ENCODE measurements around the gene BAZ1A.
A peak's percentile ranks its signal among the peaks of the same experiment; 100 is the strongest.

The BAZ1A gene

DNA sequence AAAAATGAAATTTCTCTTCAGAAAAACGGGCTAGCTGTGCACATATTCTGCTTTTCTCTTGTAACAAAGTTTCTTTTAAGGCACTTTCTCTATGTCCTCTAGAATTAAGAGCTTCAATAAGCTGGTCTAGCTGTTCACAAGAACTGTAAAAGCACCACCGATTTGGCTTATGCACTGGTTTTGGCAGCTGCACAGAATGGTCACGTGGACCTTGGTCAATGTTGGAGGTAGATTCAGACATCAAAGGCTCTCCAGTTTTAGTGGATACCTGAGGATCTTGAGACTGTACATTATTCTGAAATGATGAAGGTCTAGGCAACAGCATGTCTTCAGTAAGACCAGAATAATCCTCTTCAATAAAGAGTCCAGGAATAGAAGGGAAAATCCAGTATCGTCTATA is 99.2 kb downstream of the BAZ1A start:
- TF ChIP-seq, protein P1, sequence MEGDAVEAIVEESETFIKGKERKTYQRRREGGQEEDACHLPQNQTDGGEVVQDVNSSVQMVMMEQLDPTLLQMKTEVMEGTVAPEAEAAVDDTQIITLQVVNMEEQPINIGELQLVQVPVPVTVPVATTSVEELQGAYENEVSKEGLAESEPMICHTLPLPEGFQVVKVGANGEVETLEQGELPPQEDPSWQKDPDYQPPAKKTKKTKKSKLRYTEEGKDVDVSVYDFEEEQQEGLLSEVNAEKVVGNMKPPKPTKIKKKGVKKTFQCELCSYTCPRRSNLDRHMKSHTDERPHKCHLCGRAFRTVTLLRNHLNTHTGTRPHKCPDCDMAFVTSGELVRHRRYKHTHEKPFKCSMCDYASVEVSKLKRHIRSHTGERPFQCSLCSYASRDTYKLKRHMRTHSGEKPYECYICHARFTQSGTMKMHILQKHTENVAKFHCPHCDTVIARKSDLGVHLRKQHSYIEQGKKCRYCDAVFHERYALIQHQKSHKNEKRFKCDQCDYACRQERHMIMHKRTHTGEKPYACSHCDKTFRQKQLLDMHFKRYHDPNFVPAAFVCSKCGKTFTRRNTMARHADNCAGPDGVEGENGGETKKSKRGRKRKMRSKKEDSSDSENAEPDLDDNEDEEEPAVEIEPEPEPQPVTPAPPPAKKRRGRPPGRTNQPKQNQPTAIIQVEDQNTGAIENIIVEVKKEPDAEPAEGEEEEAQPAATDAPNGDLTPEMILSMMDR (IDR thresholded peaks at IDR 0.05; ENCODE audit: low read depth, low read length, missing control alignments): no peak
- no peak for DNase-seq (ENCODE audit: low read depth)
- no peak overlapping the region for H3K4me3 ChIP-seq (ENCODE audit: low read depth, low read length)

DNA sequence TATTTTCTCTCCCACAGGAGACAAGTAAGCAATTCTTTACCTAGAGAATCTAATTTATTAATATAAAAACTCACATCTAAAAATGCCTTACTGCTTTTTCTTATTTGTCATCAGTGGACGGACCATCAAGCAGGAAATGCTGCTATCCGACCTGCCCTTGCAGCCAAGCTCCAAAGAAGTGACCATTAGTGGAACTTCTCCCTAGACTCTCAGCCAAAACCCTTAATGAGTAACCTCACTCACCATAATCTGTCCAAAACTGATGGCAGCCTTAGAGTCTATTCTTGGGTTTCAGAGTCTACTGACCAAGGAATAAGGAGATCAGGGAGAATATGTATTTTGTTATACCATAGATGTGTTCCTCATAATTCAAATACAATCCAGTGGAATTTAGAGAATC is 99.8 kb downstream of the BAZ1A start:
- TF ChIP-seq, protein P1 (IDR thresholded peaks at IDR 0.05; ENCODE audit: low read depth, low read length, missing control alignments): no peak
- no peak for DNase-seq (ENCODE audit: low read depth)
- H3K4me3 ChIP-seq (ENCODE audit: low read depth, low read length): no peak overlapping the region

DNA sequence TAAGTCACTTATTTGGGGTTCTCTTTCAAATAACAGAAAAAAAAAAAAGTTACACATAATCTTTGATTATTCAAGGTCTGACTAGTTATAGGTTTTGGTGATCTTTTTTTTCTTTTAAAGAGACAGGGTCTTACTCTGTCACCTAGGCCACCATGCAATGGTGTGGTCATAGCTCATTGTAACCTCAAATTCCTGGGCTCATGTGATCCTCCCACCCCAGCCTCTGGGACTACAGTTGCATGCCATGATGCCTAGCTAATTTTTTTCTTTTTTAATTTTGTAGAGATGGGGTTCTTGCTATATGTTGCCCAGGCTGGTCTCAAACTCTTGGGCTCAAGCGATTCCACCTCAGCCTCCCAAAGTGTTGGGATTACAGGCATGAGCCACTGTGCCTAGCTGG is 104.3 kb downstream of the BAZ1A start:
- H3K4me3 ChIP-seq (ENCODE audit: low read depth, low read length): no peak overlapping the region
- DNase-seq (ENCODE audit: low read depth): no peak
- TF ChIP-seq, protein P1 (IDR thresholded peaks at IDR 0.05; ENCODE audit: low read depth, low read length, missing control alignments): no peak

DNA sequence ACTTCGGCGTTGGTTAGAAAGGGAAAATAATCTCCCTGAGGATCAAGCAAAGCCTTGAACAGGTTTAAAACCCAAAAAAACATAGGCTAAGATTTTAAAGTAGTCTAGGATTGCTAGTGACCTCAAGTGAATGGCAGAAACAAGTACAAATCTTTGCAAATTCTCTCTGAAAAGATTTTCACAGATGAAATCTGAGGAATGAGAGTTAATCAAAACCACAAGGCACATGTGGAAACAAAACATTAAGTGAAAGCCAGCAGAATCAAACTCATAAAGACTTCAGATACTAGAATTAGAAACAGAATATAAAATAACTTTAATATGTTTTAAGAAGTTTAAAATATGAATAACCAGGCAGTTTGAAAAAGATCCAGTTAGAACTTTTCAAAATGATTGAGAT is 108.6 kb downstream of the BAZ1A start:
- TF ChIP-seq, protein P1 (IDR thresholded peaks at IDR 0.05; ENCODE audit: low read depth, low read length, missing control alignments): no peak
- no peak overlapping the region for H3K4me3 ChIP-seq (ENCODE audit: low read depth, low read length)
- DNase-seq (ENCODE audit: low read depth): no peak

DNA sequence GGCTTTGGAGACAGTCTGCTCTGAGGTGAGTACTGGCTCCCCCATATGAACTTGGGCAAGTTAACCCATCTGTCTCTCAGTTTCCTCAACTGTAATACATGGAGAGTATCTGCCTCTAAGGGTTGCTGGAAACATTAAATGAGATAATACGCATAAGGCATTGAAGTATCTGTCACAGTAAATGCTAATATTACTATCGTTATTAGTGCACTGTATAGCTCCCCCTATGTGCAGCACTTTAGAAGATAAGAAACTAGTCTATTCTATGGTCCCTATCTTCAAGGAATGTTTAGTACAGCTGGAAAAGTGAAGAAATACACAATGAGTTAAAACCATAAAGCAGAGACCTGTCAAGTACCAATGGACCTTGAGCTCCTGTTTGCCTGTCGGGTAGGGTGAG is 109.1 kb downstream of the BAZ1A start:
- TF ChIP-seq, protein P1 (IDR thresholded peaks at IDR 0.05; ENCODE audit: low read depth, low read length, missing control alignments): peak; percentile 18
- no peak overlapping the region for H3K4me3 ChIP-seq (ENCODE audit: low read depth, low read length)
- DNase-seq (ENCODE audit: low read depth): no peak

DNA sequence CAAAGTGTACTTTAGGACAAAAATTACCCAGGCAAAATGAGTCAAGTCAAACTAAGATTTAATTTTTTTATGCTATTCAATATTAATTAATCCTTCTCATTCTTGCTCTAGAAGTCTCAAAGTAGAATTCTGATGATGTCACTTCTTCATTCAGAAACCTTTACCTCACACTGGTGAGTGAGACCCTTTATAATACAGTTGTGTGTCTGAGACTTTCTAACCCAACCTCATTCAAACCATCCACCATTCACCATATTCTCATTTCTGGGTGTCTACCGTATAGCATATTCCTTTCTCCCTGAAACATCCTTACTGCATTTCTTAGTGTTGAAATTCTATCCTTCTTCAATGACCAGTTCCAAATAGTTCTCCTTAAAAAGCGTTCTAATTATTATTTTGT is 119.9 kb downstream of the BAZ1A start:
- H3K4me3 ChIP-seq (ENCODE audit: low read depth, low read length): no peak overlapping the region

DNA sequence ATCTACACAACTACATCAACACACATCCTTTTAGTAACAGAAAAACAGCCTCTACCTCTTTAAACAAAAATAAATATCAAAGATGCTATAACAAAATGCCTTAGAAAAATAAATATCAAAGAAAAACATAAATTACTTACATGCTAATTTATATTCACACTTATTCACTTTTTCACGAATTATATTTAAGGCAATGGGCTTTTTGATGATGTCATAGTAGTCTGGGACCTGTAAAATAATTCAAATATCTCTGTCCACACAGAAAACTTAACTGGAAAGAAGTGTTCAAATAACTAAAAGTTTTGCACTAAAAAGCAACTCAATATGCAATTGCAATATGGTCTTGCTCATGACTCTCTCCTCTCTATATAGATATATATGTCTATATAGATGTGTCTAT is 120.5 kb downstream of the BAZ1A start:
- H3K4me3 ChIP-seq (ENCODE audit: low read depth, low read length): no peak overlapping the region
- no peak for DNase-seq (ENCODE audit: low read depth)
- TF ChIP-seq, protein P1 (IDR thresholded peaks at IDR 0.05; ENCODE audit: low read depth, low read length, missing control alignments): no peak

More for the DNA sequence above, 119.9 kb downstream of the BAZ1A start:
- TF ChIP-seq, protein P1 (IDR thresholded peaks at IDR 0.05; ENCODE audit: low read depth, low read length, missing control alignments): no peak
- no peak for DNase-seq (ENCODE audit: low read depth)

Measured in GM12864 (cell line).